ENCODE data around the gene TBC1D21. TPM values are rescaled to one million over a fixed set of nuclear protein-coding genes. Genes with fewer than 3 reads are reported as not detected.

The TBC1D21 gene
- total RNA-seq, 4 donors from 2014 or later: not detected

- DNase-seq (no peak), ATAC-seq (no peak)
- Histone ChIP-seq H3K4me3 (no peak overlapping the region), H3K9me3 (no peaks in the 10 kb centered on the region), H3K27me3 (peaks cover 0 to 5% (median 0%) of the 10 kb centered on the region in 3 donors), H3K36me3 (no peaks in the 10 kb centered on the region), H3K27ac (no peak overlapping the region), H3K4me1 (no peaks in the 10 kb centered on the region)
- intact Hi-C loops (cut with DNase I; ENCODE audit: low total_unique reads): no loop called here
- in situ Hi-C loops (cut with MboI; ENCODE audit: low sequenced_read_pairs in 4 of 4): no loop called here
- TF ChIP-seq POLR2A (IDR thresholded peaks at IDR 0.05) (no peak), CTCF (IDR thresholded peaks at IDR 0.05 in 4 of 5, conservative IDR thresholded peaks at IDR 0.05 in 1 of 5) (no peak)
Observed at GRCh38 chr15:73854265-73854664, 19.1 kb upstream of the TBC1D21 start.

- Histone ChIP-seq H3K9me3 (no peaks in the 10 kb centered on the region), H3K27ac (no peak overlapping the region), H3K4me1 (no peaks in the 10 kb centered on the region), H3K4me3 (no peak overlapping the region), H3K36me3 (no peaks in the 10 kb centered on the region), H3K27me3 (peaks cover 0 to 5% (median 4%) of the 10 kb centered on the region in 3 donors)
- TF ChIP-seq CTCF (IDR thresholded peaks at IDR 0.05 in 4 of 5, conservative IDR thresholded peaks at IDR 0.05 in 1 of 5) (no peak), POLR2A (IDR thresholded peaks at IDR 0.05) (no peak)
- in situ Hi-C loops (cut with MboI; ENCODE audit: low sequenced_read_pairs in 4 of 4): no loop called here
- ATAC-seq (no peak), DNase-seq (no peak)
- intact Hi-C loops (cut with DNase I; ENCODE audit: low total_unique reads): no loop called here
Observed at GRCh38 chr15:73856458-73857192, 16.7 kb upstream of the TBC1D21 start.

GRCh38 chr15:73857193-73857920, 16.0 kb upstream of the TBC1D21 start:
- DNase-seq (no peak), ATAC-seq (no peak)
- no peak overlapping the region for H3K27ac ChIP-seq
- TF ChIP-seq POLR2A (IDR thresholded peaks at IDR 0.05): no peak
- TF ChIP-seq CTCF (IDR thresholded peaks at IDR 0.05 in 4 of 5, conservative IDR thresholded peaks at IDR 0.05 in 1 of 5): no peak
- no peaks in the 10 kb centered on the region for H3K36me3 ChIP-seq
- intact Hi-C loops (cut with DNase I; ENCODE audit: low total_unique reads) (no loop called here), in situ Hi-C loops (cut with MboI; ENCODE audit: low sequenced_read_pairs in 4 of 4) (no loop called here)
- H3K4me1 ChIP-seq: no peaks in the 10 kb centered on the region
- peaks cover 0 to 5% (median 4%) of the 10 kb centered on the region in 3 donors for H3K27me3 ChIP-seq
- no peak overlapping the region for H3K4me3 ChIP-seq
- H3K9me3 ChIP-seq: no peaks in the 10 kb centered on the region

- no peaks in the 10 kb centered on the region for H3K9me3 ChIP-seq
- H3K4me1 ChIP-seq: no peaks in the 10 kb centered on the region
- intact Hi-C loops (cut with DNase I; ENCODE audit: low total_unique reads) (no loop called here), in situ Hi-C loops (cut with MboI; ENCODE audit: low sequenced_read_pairs in 4 of 4) (no loop called here)
- no peaks in the 10 kb centered on the region for H3K36me3 ChIP-seq
- ATAC-seq (no peak), DNase-seq (no peak)
- H3K27me3 ChIP-seq: peaks cover 0 to 4% (median 0%) of the 10 kb centered on the region in 3 donors
- TF ChIP-seq CTCF (IDR thresholded peaks at IDR 0.05 in 4 of 5, conservative IDR thresholded peaks at IDR 0.05 in 1 of 5) (no peak), POLR2A (IDR thresholded peaks at IDR 0.05) (no peak)
- no peak overlapping the region for H3K27ac ChIP-seq
- H3K4me3 ChIP-seq: no peak overlapping the region
Observed at GRCh38 chr15:73858062-73858461, 15.3 kb upstream of the TBC1D21 start.

Measured in gastrocnemius medialis (tissue), 4 donors.